ENCODE data around the gene CD226.

DNA sequence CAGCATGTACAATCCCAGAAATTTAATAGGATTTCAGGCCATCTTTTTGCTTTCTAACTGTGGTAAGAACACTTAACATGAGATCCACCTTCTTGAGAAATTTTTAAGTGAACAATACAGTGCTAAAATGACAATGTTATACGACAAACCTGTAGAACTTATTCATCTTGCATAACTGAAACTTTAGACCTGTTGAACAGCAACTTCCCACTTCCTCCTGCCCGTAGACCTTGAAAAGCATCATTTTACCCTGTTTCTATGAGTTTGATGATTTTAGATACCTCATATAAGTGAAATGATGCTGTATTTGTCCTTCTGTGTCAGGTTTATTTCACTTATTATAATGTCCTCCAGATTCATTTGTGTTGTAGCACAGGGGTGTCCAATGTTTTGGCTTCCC, 128.2 kb downstream of the CD226 start:
- TF ChIP-seq POLR2AphosphoS5 (IDR thresholded peaks at IDR 0.05; ENCODE audit: borderline replicate concordance, low read depth, low read length) (no peak), EZH2 (IDR thresholded peaks at IDR 0.05) (no peak), FOXP2 (optimal IDR thresholded peaks at IDR 0.05; ENCODE audit: control extremely low read depth, extremely low read length, insufficient read depth) (no peak)
